DOHH2 (cell line): ENCODE measurements around the gene ABCA2.

Experiments used
- H3F3A ChIP-seq: fragments of 200-600 bp; sonication (generic), shearing (Covaris generic); 2 replicates; pipeline ENCODE4 v1.6.0; 2016; ENCODE audit warnings: antibody characterized with exemption, mild to moderate bottlenecking; ENCODE audit not compliant: control insufficient read depth, insufficient read depth
- H3K27ac ChIP-seq: fragments of 200-600 bp; sonication (generic); 2 replicates; pipeline ENCODE4 v1.5.1; 2014; ENCODE audit warnings: low read depth, mild to moderate bottlenecking, low read length, moderate library complexity
- H3K27me3 ChIP-seq: fragments of 200-600 bp; sonication (generic); 2 replicates; pipeline ENCODE4 v1.6.1; 2014; ENCODE audit warnings: mild to moderate bottlenecking, low read length, mixed read lengths; ENCODE audit not compliant: control insufficient read depth
- H3K36me3 ChIP-seq: fragments of 200-600 bp; sonication (generic); 2 replicates; pipeline ENCODE4 v1.6.1; 2014; ENCODE audit warnings: mild to moderate bottlenecking, low read length, moderate library complexity, mixed read lengths; ENCODE audit not compliant: control insufficient read depth
- H3K4me1 ChIP-seq: fragments of 200-600 bp; sonication (generic); 2 replicates; pipeline ENCODE4 v1.6.1; 2014; ENCODE audit warnings: mild to moderate bottlenecking, low read length, mixed read lengths; ENCODE audit not compliant: control insufficient read depth
- H3K4me2 ChIP-seq: fragments of 200-600 bp; sonication (generic); 2 replicates; pipeline ENCODE4 v1.6.0; 2014; ENCODE audit warnings: mild to moderate bottlenecking, low read length, moderate library complexity
- H3K4me3 ChIP-seq: fragments of 200-600 bp; sonication (generic); 2 replicates; pipeline ENCODE4 v1.5.1; 2014; ENCODE audit warnings: mild to moderate bottlenecking, low read length, mixed read lengths
- H3K79me2 ChIP-seq: fragments of 200-600 bp; sonication (generic); 2 replicates; pipeline ENCODE4 v1.6.1; 2014; ENCODE audit warnings: mild to moderate bottlenecking, low read length, mixed read lengths; ENCODE audit not compliant: control insufficient read depth
- H3K9me2 ChIP-seq: fragments of 200-600 bp; sonication (generic); replicated peaks from 2 replicates; pipeline ENCODE4 v1.6.1; 2014; ENCODE audit warnings: mild to moderate bottlenecking, low read length, mixed read lengths; ENCODE audit not compliant: control insufficient read depth
- H3K9me3 ChIP-seq: fragments of 200-600 bp; sonication (generic); 2 replicates; pipeline ENCODE4 v1.6.1; 2014; ENCODE audit warnings: antibody characterized with exemption, low read length, mixed read lengths; ENCODE audit not compliant: control insufficient read depth, insufficient read depth
- H4K20me1 ChIP-seq: fragments of 200-600 bp; sonication (generic); 2 replicates; pipeline ENCODE4 v1.6.0; 2014; ENCODE audit warnings: low read depth, mild to moderate bottlenecking, antibody characterized with exemption, low read length, moderate library complexity; ENCODE audit not compliant: control insufficient read depth, insufficient read depth
- EZH2phosphoT487 ChIP-seq: fragments of 200-600 bp; sonication (generic); IDR thresholded peaks from 2 replicates; pipeline ENCODE4 v1.6.1; 2017; ENCODE audit warnings: borderline replicate concordance, mild to moderate bottlenecking, antibody characterized with exemption, low read length, moderate library complexity, mixed read lengths
- TF ChIP-seq, protein P1 (sequence below): fragments of 200-600 bp; sonication (generic); IDR thresholded peaks from one replicate; pipeline ENCODE4 v1.5.1; 2014; ENCODE audit warnings: antibody characterized with exemption, mild to moderate bottlenecking, low read depth, low read length; ENCODE audit not compliant: poor library complexity, severe bottlenecking

Gene ABCA2, protein sequence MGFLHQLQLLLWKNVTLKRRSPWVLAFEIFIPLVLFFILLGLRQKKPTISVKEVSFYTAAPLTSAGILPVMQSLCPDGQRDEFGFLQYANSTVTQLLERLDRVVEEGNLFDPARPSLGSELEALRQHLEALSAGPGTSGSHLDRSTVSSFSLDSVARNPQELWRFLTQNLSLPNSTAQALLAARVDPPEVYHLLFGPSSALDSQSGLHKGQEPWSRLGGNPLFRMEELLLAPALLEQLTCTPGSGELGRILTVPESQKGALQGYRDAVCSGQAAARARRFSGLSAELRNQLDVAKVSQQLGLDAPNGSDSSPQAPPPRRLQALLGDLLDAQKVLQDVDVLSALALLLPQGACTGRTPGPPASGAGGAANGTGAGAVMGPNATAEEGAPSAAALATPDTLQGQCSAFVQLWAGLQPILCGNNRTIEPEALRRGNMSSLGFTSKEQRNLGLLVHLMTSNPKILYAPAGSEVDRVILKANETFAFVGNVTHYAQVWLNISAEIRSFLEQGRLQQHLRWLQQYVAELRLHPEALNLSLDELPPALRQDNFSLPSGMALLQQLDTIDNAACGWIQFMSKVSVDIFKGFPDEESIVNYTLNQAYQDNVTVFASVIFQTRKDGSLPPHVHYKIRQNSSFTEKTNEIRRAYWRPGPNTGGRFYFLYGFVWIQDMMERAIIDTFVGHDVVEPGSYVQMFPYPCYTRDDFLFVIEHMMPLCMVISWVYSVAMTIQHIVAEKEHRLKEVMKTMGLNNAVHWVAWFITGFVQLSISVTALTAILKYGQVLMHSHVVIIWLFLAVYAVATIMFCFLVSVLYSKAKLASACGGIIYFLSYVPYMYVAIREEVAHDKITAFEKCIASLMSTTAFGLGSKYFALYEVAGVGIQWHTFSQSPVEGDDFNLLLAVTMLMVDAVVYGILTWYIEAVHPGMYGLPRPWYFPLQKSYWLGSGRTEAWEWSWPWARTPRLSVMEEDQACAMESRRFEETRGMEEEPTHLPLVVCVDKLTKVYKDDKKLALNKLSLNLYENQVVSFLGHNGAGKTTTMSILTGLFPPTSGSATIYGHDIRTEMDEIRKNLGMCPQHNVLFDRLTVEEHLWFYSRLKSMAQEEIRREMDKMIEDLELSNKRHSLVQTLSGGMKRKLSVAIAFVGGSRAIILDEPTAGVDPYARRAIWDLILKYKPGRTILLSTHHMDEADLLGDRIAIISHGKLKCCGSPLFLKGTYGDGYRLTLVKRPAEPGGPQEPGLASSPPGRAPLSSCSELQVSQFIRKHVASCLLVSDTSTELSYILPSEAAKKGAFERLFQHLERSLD (N-terminal part only)

DNA sequence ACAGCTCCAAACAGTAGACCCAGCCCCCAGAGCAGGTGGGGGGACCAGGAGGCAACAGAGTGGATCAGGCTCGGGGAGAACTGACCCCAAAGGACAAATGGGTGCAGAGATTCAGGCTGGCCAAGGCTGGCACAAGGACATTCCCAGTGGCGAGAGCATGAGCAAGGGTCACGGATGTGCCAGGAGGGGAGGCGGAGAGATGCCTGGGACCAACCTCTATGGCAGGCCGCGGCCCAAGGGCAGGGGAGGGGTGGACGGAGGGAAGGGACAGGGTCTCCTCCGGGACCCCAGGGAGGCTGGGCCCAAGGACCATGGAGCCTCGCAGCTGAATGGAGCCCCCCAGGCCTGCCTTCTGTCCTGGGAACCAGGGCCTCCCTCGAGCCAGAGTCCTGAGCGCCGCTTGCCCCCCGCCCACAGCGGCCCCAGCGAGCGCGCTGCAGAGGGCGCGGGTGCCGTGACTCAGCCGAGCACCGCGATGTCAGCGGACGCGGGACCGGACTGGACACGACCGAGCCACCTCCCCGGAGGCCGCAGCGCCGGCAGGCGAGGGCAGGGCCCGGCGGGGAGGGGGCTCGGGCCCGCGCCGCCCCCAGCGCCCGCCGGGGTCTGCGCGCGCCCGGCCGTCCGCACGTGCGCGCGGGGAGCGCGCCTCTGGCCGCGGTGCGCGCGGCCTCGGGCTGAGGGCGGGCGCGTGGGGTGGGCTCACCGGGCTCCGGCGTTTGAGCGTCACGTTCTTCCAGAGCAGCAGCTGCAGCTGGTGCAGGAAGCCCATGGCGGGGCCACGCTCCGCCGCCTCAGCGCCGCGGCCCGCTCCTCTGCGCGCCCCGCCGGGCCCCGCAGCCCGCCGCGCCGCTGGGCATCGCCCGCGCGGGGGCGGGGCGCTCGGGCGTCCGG, at the start of gene ABCA2:
ABCA2 (minus strand) TSS at position 869 of the 894 bp plus-strand sequence; CDS start at position 772, 97 bp downstream.
- Histone ChIP-seq H3K27ac (no peak within 1 kb of the TSS), H3K27me3 (peaks cover 49% of the 10 kb centered on the region), H4K20me1 (0 out of 2 replicates have a peak, but pooled peaks cover under 1% of the 10 kb centered on the region), H3K4me1 (peaks cover 49% of the 10 kb centered on the region), H3K4me2 (peak within 1 kb of the TSS; percentile 97), H3F3A (no peaks in the 10 kb centered on the region), H3K9me3 (no peaks in the 10 kb centered on the region), H3K9me2 (no peaks in the 10 kb centered on the region), H3K4me3 (peak within 1 kb of the TSS; percentile 77), H3K36me3 (no peaks in the 10 kb centered on the region), H3K79me2 (no peaks in the 10 kb centered on the region)
- TF ChIP-seq, protein P1, sequence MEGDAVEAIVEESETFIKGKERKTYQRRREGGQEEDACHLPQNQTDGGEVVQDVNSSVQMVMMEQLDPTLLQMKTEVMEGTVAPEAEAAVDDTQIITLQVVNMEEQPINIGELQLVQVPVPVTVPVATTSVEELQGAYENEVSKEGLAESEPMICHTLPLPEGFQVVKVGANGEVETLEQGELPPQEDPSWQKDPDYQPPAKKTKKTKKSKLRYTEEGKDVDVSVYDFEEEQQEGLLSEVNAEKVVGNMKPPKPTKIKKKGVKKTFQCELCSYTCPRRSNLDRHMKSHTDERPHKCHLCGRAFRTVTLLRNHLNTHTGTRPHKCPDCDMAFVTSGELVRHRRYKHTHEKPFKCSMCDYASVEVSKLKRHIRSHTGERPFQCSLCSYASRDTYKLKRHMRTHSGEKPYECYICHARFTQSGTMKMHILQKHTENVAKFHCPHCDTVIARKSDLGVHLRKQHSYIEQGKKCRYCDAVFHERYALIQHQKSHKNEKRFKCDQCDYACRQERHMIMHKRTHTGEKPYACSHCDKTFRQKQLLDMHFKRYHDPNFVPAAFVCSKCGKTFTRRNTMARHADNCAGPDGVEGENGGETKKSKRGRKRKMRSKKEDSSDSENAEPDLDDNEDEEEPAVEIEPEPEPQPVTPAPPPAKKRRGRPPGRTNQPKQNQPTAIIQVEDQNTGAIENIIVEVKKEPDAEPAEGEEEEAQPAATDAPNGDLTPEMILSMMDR, result no peak
- no peak for TF ChIP-seq EZH2phosphoT487

DNA sequence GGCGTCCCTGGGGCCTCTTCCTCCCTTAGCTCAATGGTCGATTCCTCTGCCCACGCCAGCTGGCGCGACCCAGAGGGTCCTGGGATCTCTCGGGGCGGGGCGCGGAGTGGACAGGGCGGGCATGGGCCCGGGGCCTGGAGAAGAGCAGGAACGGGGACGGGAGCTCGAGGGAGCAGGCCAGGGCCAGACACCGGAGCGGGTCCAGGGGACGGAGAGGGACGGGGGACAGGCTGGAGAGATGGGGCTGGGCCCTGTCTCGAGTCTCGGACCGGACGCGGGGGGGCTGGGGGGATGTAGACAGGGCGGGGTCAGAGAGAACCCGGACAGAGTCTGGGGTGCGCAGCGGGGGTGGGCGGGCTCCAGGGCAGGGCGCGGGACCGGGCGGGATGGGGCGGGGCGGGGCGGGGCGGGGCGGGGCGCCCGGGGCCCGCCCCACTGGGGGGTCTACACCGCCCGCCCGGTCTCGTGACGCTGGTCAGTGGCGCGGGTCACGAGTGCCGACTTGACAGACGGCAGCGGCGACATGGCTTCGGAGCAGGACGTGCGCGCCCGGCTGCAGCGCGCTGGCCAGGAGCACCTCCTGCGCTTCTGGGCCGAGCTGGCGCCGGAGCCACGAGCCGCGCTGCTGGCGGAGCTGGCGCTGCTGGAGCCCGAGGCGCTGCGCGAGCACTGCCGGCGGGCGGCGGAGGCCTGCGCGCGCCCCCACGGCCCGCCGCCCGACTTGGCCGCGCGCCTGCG, 49.1 kb upstream of the ABCA2 start, which contains the start of gene UAP1L1:
UAP1L1 (plus strand) TSS at position 508 of the 738 bp plus-strand sequence; CDS start at position 524, 16 bp downstream.
- Histone ChIP-seq H3K4me2 (peak within 1 kb of the TSS; percentile 95), H3K36me3 (peaks cover 33% of the 10 kb centered on the region), H4K20me1 (0 out of 2 replicates have a peak, but pooled peaks cover 10% of the 10 kb centered on the region), H3K27ac (no peak within 1 kb of the TSS), H3K27me3 (no peaks in the 10 kb centered on the region), H3K79me2 (peaks cover 7% of the 10 kb centered on the region), H3K4me3 (peak within 1 kb of the TSS; percentile 88), H3K9me2 (no peaks in the 10 kb centered on the region), H3K4me1 (peaks cover 26% of the 10 kb centered on the region), H3K9me3 (no peaks in the 10 kb centered on the region), H3F3A (peaks cover 6% of the 10 kb centered on the region; the same call in 1 of the 2 replicates)
- TF ChIP-seq, protein P1, result no peak
- no peak for TF ChIP-seq EZH2phosphoT487
